Stimulated activated naive CD8-positive, alpha-beta T cell treated with anti-CD3 and anti-CD28 coated beads, Interleukin-15, amount 100 ng/mL, for 72 hours (primary cell): ENCODE measurements around the gene NR6A1.
A peak's percentile ranks its signal among the peaks of the same experiment; 100 is the strongest.

Experiments used
- ATAC-seq: fragments of 150-1000 bp; cut with Tn5 transposase; 2 replicates; pipeline ENCODE4 v1.10.0; 2021; ENCODE audit warnings: mild to moderate bottlenecking, moderate library complexity
- DNase-seq, 2 donors: peaks; one replicate each; pipeline ENCODE4 v3.0.0; 2021 to 2022
- H3K27ac Mint-ChIP-seq, 2 donors: one replicate each; pipeline ENCODE4 v1.8.0; 2022; ENCODE audit warnings: mild to moderate bottlenecking in 2 of 2, mixed read lengths in 2 of 2, moderate library complexity in 2 of 2
- H3K27me3 Mint-ChIP-seq: one replicate; pipeline ENCODE4 v1.8.0; 2022; ENCODE audit warnings: mixed read lengths
- H3K4me1 Mint-ChIP-seq: one replicate; pipeline ENCODE4 v1.8.0; 2022; ENCODE audit warnings: mild to moderate bottlenecking, mixed read lengths
- H3K4me3 Mint-ChIP-seq, 2 donors: one replicate each; pipeline ENCODE4 v1.8.0; 2022; ENCODE audit warnings: mild to moderate bottlenecking in 2 of 2, mixed read lengths in 2 of 2, moderate library complexity in 1 of 2
- H3K9me3 Mint-ChIP-seq, 2 donors: one replicate each; pipeline ENCODE4 v1.8.0; 2022; ENCODE audit warnings: mixed read lengths in 2 of 2

The NR6A1 gene

DNA sequence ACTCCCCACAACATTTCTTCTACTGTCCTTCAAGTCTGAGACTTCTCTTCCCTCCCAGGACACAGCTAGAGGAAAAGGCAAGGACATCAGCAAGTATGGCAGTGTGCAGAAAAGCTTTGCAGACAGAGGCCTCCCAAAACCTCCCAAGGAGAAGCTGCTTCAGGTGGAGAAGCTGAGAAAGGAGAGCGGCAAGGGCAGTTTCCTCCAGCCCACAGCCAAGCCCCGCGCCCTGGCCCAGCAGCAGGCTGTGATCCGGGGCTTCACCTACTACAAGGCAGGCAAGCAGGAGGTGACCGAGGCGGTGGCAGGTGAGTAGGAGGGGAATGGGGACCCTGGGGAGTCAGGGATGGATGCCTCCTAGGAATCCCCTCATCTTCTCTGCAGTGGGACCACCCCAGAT is 30.2 kb upstream of the NR6A1 start:
- no peaks in the 10 kb centered on the region for H3K9me3 Mint-ChIP-seq
- H3K27me3 Mint-ChIP-seq, result peaks cover 52% of the 10 kb centered on the region
- H3K27ac Mint-ChIP-seq, result no peak overlapping the region
- no peak for DNase-seq
- no peak for ATAC-seq
- no peaks in the 10 kb centered on the region for H3K4me1 Mint-ChIP-seq
- no peak overlapping the region for H3K4me3 Mint-ChIP-seq

DNA sequence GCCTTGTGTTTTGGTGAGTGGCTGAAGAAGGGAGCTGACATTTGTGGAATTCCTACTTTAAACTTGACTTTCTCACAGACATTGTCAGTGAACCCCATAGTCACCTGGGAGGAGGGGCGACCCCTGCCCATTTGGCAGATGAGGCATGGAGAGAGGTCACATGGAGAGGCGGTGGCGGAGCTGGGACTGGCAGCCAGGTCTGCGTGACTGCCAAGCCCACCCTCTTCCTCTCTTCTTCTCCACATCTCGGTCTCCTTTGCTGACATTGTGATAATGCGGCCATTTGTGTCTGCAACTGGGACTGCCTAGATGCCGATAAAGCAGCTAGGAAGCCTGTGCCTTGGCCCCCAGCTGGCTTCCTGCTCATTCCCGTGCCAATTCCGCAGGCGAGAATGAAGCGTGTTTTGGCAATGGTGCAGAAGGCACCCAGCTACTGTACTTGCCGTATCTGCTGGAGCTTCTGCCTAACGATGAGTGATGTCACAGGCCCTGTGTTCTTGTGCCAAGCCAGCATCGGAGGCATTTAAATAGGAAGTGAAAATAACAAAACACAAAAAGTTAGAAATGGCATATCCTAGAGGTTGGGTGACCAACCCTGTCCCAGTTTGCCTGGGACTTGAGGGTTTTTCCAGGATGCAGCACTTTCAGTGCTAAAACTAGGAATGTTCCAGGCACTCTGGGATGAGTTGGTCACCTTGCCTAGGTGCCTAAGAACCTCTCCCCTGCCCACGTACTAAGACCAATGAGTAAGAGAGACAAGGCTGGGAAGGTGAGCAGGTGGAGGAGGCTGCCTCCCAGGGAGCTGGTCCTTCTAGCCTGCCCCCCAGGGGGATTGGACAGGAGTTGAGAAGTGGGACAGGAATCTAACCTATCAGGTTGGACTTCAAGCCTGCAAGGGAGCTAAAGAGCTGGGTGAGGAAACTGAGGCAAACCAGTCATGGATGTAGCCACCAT is 29.5 kb upstream of the NR6A1 start:
- peaks cover 52% of the 10 kb centered on the region for H3K27me3 Mint-ChIP-seq
- H3K9me3 Mint-ChIP-seq, result no peaks in the 10 kb centered on the region
- ATAC-seq (no peak), DNase-seq (no peak)
- H3K27ac Mint-ChIP-seq, result no peak overlapping the region
- H3K4me3 Mint-ChIP-seq, result no peak overlapping the region
- no peaks in the 10 kb centered on the region for H3K4me1 Mint-ChIP-seq

DNA sequence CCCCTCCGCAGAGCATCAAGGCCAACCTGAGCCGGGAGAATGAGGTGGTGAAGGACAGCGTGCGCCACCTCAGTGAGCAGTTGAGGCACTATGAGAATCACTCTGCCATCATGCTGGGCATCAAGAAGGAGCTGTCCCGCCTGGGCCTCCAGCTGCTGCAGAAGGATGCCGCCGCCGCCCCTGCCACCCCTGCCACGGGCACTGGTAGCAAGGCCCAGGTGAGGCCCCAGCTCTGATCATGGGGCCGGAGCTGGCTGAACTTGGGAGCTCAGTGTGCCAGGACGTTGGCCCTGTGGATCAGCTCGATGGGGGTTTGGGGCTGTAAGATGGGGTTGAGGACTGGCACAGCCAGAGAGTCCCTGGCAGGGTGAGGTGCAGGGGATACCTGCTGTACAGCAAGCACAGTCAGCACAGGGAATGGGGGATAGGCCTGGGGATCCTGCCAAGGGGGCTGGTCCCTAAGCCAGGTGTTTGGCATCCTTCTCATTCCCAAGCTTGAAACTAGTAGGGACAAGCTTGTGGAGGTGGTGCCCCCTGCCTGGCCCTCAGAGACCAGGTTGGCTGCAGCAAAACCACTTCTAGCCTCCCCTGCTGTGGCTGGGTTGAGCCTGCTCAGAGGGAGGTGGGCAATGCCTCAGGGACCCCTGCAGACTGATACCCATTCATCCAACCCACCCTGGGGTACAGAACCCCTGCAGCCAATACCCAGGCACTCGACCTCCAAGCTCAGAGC is 28.3 kb upstream of the NR6A1 start:
- H3K27ac Mint-ChIP-seq, result no peak overlapping the region
- no peak overlapping the region for H3K4me3 Mint-ChIP-seq
- no peaks in the 10 kb centered on the region for H3K4me1 Mint-ChIP-seq
- ATAC-seq (no peak), DNase-seq (no peak)
- no peaks in the 10 kb centered on the region for H3K9me3 Mint-ChIP-seq
- peaks cover 59% of the 10 kb centered on the region for H3K27me3 Mint-ChIP-seq

DNA sequence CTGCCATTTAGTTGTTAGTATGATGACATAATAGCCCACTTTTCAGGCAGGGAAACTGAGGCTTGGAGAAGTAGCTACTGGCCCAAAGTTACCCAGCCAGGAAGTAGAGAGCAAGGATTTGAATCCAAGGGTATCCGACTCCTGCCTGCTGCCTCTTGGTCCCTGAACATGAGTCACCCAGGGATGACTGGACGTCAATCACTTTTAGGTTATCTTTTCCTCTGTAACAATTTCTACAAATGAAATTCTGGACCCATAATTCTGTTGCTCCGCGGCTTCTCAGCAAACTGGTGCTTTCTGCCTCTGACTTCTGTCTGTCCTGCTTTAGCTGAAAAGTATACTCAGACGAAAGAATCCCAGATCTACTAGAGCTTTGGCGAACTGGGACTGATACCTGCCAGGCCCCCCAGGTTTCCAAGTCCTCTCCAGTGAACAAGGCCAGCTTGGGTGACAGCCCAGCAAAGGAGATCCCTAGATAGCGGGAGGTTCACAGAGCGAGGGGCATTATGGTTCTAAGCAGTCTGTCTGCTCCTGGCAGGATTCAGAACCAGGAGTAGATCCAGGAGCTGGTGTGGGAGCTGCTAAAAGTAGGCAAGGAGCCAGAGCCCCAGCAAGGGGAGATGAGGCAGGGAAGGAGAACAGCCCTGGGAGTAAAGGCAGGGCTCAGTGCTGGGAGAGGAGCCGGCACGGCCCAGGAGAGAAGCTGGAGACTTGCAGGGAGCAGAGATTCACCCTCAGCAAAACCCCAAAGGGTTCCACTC is 26.4 kb upstream of the NR6A1 start:
- DNase-seq (no peak), ATAC-seq (no peak)
- H3K27ac Mint-ChIP-seq, result no peak overlapping the region
- H3K9me3 Mint-ChIP-seq, result no peaks in the 10 kb centered on the region
- H3K4me1 Mint-ChIP-seq, result no peaks in the 10 kb centered on the region
- H3K4me3 Mint-ChIP-seq, result no peak overlapping the region
- H3K27me3 Mint-ChIP-seq, result peaks cover 73% of the 10 kb centered on the region

DNA sequence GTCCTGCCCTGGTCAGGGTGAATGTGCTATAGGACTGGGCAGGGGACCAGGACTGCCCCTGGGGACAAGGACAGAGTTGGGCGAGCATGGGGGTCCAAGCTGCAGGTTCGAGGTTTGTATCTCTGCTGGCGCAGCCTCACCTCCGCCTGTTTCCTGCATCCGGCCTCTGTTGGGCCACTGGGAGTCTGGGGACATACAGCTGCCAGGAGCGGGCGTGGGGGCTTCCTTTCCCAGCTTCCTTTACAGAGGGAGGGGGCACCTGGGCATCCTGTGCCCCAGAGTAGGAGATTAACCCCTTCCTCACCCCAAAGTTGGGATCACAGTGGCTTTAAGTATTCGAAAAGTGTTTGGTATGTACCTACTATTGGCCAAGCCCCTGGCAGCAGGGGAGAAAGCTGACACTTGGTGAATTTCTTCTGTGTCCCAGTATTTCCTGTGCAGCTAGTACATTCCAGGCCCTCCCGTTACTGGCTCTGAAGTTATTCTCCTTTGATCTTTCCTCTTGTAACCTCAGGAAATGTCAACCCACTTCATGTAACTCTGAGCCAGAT is 24.8 kb upstream of the NR6A1 start:
- no peak for DNase-seq
- H3K4me3 Mint-ChIP-seq, result no peak overlapping the region
- no peak for ATAC-seq
- H3K9me3 Mint-ChIP-seq, result no peaks in the 10 kb centered on the region
- no peak overlapping the region for H3K27ac Mint-ChIP-seq
- H3K27me3 Mint-ChIP-seq, result peaks cover 69% of the 10 kb centered on the region
- no peaks in the 10 kb centered on the region for H3K4me1 Mint-ChIP-seq

DNA sequence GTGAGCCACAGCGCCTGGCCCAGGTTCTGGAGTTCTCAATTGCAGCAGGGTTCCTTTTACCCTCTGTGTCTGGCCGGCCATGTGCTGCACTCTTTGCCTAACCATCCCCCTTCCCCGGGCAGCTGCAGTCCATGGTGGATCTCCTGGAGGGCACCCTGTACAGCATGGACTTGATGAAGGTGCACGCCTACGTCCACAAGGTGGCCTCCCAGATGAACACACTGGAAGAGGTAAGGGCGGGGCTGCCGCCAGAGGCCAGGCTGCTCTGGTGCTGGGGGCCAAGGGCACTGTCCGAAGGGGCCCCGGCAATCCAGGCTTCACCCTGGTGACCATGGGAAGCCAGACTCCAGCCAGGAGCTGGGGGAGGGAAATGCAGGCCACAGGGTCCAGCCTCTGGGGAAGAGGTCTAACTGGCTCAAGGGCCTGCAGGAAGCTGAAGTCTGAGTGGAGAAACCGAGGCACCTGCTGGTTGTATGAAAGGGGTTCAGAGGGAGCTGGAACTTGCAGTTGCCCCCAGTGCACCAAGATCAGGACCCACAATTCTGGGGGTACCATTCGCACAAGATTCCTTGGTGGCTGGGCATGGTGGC is 23.9 kb upstream of the NR6A1 start:
- DNase-seq, result no peak
- H3K9me3 Mint-ChIP-seq, result no peaks in the 10 kb centered on the region
- H3K4me1 Mint-ChIP-seq, result no peaks in the 10 kb centered on the region
- peaks cover 59% of the 10 kb centered on the region for H3K27me3 Mint-ChIP-seq
- H3K27ac Mint-ChIP-seq, result no peak overlapping the region
- ATAC-seq, result no peak
- no peak overlapping the region for H3K4me3 Mint-ChIP-seq

DNA sequence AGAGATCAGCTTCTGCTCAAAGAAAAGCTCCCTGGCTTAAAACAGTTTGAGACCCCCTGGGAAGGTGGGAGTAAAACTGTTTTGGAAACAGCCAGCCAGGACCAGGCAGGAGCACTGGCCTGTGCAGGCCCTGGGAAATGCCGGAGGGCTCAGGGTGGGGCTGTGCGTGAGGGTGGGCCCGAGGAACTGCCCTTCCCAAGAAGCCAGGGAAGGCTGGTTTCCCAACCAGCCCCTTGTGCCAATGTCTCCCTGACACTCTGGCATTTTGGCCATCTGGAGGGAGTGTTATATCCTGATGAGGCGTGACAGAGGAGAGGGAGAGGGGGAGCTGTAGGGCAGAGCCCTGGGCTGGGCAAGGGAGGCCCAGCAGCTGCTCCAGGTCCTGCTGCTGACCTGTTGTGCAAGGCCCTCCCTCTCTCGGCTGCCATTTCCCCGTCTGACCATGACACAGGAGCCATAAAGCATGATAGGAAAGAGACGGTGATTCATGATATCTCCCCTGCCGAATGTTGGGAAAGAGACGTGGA is 22.0 kb upstream of the NR6A1 start:
- Mint-ChIP-seq H3K27me3 (peaks cover 48% of the 10 kb centered on the region), H3K9me3 (no peaks in the 10 kb centered on the region), H3K27ac (no peak overlapping the region), H3K4me3 (no peak overlapping the region), H3K4me1 (no peaks in the 10 kb centered on the region)
- ATAC-seq (no peak), DNase-seq (no peak)

DNA sequence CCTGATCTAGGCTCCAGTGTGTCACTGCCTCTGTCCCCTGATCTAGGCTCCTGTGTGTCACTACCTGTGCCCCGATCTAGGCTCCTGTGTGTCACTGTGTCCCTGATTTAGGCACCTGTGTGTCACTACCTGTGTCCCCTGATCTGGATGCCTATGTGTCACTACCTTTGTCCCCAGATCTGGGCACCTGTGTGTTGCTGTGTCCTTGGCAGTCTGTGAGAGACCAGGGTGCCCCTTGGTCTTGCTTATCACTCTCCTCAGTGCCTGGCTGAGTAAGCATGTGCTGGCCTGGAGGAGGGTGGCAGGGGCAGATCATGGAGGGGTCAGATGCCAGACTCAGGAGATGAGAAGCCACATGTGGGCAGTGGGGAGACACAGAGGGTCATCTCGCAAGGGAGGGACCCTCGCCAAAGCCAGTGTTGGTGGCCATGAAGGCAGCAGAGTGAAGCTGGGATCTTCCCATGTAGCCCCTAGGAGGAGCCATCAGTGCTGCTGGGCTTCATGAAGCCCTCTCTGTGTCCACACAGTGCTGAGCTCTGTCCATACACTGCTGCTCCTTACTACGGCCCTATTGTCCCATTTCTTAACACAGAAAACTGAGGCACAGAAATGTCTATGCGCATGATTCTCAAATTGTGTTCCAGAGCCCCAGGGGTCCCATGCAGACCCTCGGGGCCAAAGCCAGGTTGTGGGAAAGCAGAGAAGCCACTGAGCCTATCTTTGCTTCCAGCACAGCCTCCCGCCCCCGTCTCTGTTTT is 21.3 kb upstream of the NR6A1 start:
- Mint-ChIP-seq H3K27ac (peak overlapping the region in 1 of 2 donors; percentile 68), H3K4me1 (no peaks in the 10 kb centered on the region), H3K4me3 (no peak overlapping the region), H3K27me3 (peaks cover 43% of the 10 kb centered on the region), H3K9me3 (no peaks in the 10 kb centered on the region)
- ATAC-seq (no peak), DNase-seq (no peak)

DNA sequence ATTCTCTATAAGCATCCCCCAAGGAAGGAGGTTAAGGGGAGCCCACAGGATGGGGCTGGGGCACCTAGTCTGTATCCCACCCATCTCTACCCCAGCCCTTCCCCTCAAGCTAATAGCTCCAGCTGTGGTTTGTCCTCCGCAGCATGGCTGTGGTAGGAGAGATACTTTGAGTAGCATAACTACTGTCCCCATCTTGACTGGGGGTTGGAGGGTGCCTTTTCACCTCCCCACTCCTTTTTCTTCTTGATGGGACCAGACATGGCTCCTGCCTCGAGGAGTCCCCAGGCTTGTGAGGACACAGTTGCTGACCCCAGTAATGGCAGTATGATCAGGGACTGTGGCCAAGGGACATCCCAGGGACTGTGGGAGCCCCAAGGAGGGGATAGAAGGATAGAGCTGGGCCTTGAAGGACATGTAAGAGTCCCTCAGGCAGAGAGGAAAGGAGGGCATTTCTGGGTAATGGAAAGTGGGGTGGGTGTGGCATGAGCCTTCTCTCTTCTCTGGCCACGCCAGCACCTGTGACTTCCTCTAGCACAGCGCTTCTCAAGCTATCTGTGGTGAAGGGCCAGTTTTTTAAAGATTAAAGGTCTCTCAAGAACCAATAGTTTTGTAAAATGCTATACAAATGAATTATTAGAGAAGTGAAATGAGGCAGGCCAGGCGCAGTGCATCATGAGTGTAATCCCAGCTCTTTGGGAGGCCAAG is 19.8 kb upstream of the NR6A1 start:
- H3K9me3 Mint-ChIP-seq, result no peaks in the 10 kb centered on the region
- no peak overlapping the region for H3K27ac Mint-ChIP-seq
- H3K4me3 Mint-ChIP-seq, result no peak overlapping the region
- DNase-seq (no peak), ATAC-seq (no peak)
- H3K4me1 Mint-ChIP-seq, result no peaks in the 10 kb centered on the region
- peaks cover 43% of the 10 kb centered on the region for H3K27me3 Mint-ChIP-seq

DNA sequence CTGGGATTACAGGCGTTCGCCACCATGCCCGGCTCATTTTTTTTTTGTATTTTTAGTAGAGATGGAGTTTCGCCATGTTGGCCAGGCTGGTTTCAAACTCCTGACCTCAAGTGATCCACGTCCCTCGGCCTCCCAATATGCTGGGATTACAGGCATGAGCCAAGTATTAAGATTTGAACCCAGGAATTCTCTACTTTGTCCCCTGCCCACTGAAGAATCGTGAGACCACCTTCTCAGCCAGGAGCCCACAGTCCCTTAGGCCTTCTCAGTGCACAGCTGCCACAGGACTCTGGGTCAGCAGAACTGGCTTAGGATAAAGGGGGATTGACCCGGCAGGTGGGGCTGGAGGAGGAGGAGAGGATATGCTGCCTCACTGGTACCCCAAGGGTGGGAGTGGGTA is 19.2 kb upstream of the NR6A1 start:
- no peaks in the 10 kb centered on the region for H3K4me1 Mint-ChIP-seq
- no peak for ATAC-seq
- peaks cover 47% of the 10 kb centered on the region for H3K27me3 Mint-ChIP-seq
- H3K4me3 Mint-ChIP-seq, result no peak overlapping the region
- no peak for DNase-seq
- H3K27ac Mint-ChIP-seq, result no peak overlapping the region
- H3K9me3 Mint-ChIP-seq, result no peaks in the 10 kb centered on the region

DNA sequence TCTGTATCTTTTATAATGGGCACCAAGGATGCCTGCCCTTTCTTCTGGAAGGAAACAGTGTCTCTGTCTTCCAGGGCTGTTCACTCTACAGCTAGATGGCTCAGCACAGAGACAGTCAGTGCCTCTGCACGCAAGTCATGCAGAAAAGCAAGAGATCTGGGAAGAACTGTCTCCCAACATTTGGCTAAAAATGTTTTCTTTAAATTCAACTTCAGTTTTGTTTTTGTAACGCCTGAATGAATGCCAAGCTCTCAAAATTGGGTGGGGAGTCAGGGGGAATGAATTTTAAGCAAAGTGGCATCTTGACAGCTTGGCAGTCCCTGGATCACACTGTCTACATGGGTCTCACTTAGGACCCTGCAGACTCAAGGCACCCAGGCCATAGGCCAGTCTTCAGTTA is 18.4 kb upstream of the NR6A1 start:
- H3K4me1 Mint-ChIP-seq, result no peaks in the 10 kb centered on the region
- peaks cover 40% of the 10 kb centered on the region for H3K27me3 Mint-ChIP-seq
- no peak overlapping the region for H3K27ac Mint-ChIP-seq
- ATAC-seq (no peak), DNase-seq (no peak)
- H3K4me3 Mint-ChIP-seq, result no peak overlapping the region
- H3K9me3 Mint-ChIP-seq, result no peaks in the 10 kb centered on the region

DNA sequence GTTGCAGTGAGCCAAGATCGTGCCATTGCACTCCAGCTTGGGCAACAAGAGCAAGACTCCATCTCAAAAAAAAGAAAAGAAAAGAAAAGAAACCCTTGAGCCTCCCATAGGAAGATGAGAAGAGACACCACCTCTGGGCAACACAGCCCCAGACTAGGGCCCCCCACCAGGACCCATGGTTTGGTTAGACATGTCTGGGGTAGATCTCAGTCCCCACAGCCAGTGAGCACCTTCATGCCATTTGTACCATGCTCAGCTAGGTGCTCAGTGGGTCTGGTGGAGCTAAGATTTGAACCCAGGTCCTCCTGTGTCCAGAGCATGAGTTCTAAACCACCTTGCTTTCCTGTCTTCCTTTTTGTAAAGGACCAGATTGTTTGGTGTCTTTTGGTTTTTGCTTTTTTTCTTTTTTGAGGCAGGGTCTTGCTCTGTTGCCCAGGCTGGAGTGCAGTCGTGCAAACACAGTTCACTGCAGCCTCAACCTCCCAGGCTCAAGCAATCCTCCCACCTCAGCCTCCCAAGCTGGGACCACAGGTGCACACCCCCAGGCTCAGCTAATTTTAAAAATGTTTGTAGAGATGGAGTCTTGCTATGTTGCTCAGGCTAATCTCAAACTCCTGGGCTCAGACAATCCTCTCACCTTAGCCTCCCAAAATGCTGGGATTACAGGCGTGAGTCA is 17.6 kb upstream of the NR6A1 start:
- no peak for ATAC-seq
- Mint-ChIP-seq H3K27me3 (peaks cover 35% of the 10 kb centered on the region), H3K27ac (no peak overlapping the region), H3K9me3 (no peaks in the 10 kb centered on the region), H3K4me3 (no peak overlapping the region), H3K4me1 (no peaks in the 10 kb centered on the region)
- no peak for DNase-seq

DNA sequence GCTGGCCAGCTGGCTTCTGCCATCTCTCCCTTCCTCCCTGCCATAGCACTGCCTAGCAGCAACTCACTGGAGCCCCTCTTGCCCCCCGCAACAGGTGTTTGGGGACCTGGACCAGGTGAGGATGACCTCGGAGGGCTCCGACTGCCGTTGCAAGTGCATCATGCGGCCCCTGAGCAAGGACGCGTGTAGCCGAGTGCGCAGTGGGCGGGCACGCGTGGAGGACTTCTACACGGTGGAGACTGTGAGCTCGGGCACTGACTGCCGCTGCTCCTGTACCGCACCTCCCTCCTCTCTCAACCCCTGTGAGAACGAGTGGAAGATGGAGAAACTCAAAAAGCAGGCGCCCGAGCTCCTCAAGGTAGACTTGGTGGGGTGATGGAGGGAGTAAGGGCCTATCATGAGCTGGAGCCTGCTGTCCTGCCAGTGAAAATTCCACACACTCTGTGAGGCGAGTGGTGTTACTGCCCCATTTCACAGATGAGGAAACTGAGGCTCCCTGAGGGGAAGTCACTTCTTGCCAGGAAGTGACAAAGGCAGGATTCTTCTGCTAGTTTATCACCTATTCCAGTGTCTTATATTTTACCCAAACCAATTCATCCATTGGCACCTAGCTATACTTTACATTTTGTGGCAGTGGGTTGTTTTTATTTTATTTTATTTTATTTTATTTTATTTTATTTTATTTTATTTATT is 15.9 kb upstream of the NR6A1 start:
- peaks cover 21% of the 10 kb centered on the region for H3K27me3 Mint-ChIP-seq
- no peak for ATAC-seq
- H3K27ac Mint-ChIP-seq, result no peak overlapping the region
- H3K4me1 Mint-ChIP-seq, result no peaks in the 10 kb centered on the region
- H3K9me3 Mint-ChIP-seq, result no peaks in the 10 kb centered on the region
- no peak overlapping the region for H3K4me3 Mint-ChIP-seq
- peak in 1 of 2 donors; percentile 6 for DNase-seq
